Stimulated activated naive B cell treated with anti-CD40 and anti-IgM and Interleukin-4, amounts not matched to agents 10 μg/mL and 1 μg/mL and 100 μg/mL, for 72 hours (primary cell): Measurements from ENCODE around the gene SINHCAF.
"Not testable (repeated sequence)": the region's sequence is repeated elsewhere in the genome, so short reads cannot be mapped to it uniquely, and the experiment has no call there.

ENCODE experiments used
- ATAC-seq, 2 donors: fragments of 150-1000 bp; cut with Tn5 transposase; replicated peaks; 2 replicates each; pipeline ENCODE4 v1.10.0; 2021; ENCODE audit warnings: moderate library complexity in 1 of 2
- DNase-seq: peaks from one replicate; pipeline ENCODE4 v3.0.0; 2021
- H3K27ac Mint-ChIP-seq: one replicate; pipeline ENCODE4 v1.8.0; 2022; ENCODE audit warnings: mild to moderate bottlenecking, mixed read lengths
- H3K27me3 Mint-ChIP-seq, 2 donors: one replicate each; pipeline ENCODE4 v1.8.0; 2022; ENCODE audit warnings: mixed read lengths in 2 of 2
- H3K36me3 Mint-ChIP-seq, 2 donors: one replicate each; pipeline ENCODE4 v1.8.0; 2022; ENCODE audit warnings: mixed read lengths in 2 of 2, mild to moderate bottlenecking in 1 of 2
- H3K4me1 Mint-ChIP-seq, 2 donors: one replicate each; pipeline ENCODE4 v1.8.0; 2022; ENCODE audit warnings: mixed read lengths in 2 of 2, mild to moderate bottlenecking in 1 of 2
- H3K4me3 Mint-ChIP-seq, 2 donors: one replicate each; pipeline ENCODE4 v1.8.0; 2022; ENCODE audit warnings: mild to moderate bottlenecking in 2 of 2, mixed read lengths in 2 of 2, moderate library complexity in 1 of 2
- H3K9me3 Mint-ChIP-seq, 2 donors: one replicate each; pipeline ENCODE4 v1.8.0; 2022; ENCODE audit warnings: mixed read lengths in 2 of 2, mild to moderate bottlenecking in 1 of 2

Gene SINHCAF

DNA sequence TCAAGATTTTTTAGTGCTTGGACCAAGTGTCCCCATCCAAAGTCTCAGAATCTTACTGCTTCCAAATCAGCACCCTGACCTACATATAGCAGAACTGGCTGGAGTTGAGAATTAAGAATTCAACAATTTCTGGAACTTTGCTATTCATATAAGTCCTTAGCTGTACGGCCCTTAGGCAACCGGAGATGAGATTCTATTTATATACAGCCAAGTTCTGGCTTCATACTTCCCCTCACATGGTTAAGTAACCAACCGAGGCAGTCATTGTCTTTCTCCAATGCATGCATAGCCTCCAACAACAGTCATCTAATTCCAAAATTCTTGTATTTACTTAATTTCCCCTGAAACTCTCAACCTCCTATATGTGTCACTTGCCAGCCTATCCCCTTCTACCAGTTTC is 76.6 kb downstream of the SINHCAF start:
- Mint-ChIP-seq H3K27me3 (no peaks in the 10 kb centered on the region), H3K9me3 (no peaks in the 10 kb centered on the region), H3K4me1 (no peaks in the 10 kb centered on the region), H3K4me3 (no peak overlapping the region), H3K36me3 (no peaks in the 10 kb centered on the region), H3K27ac (no peak overlapping the region)
- no peak for DNase-seq
- ATAC-seq, result no peak

DNA sequence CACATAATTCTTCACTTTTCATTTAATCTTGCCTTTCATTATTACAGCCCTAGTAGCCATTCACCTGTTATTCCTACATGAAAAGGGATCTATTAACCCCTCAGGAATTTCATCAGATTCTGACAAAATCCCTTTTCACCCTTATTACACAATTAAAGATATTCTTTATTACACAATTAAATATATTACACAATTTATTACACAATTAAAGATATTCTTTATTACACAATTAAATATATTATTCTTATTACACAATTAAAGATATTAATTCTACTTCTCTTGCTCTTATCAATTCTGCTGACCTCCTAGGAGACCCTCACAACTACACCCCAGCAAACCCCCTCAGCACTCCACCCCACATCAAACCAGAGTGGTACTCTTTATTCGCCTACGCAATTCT is 77.1 kb downstream of the SINHCAF start:
- no peaks in the 10 kb centered on the region for H3K36me3 Mint-ChIP-seq
- ATAC-seq, result no peak
- no peaks in the 10 kb centered on the region for H3K27me3 Mint-ChIP-seq
- no peaks in the 10 kb centered on the region for H3K4me1 Mint-ChIP-seq
- no peak overlapping the region for H3K27ac Mint-ChIP-seq
- DNase-seq, result no peak
- no peaks in the 10 kb centered on the region for H3K9me3 Mint-ChIP-seq
- no peak overlapping the region for H3K4me3 Mint-ChIP-seq

DNA sequence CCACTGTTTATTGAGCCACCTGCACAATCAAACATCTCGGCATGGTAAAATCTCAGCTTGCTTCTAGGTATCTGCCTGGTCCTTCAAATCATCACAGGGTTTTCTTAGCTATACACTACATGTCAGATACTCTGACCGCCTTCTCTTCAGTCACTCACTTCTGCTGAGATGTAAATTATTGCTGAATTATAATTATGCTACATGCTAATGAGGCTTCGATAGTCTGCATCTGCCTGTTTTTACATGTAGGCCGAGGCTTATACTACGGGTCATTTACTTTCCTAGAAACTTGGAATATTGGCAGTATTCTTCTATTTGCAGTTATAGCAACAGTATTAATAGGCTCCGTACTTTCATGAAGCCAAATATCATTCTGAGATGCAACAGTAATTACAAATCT is 77.6 kb downstream of the SINHCAF start:
- H3K4me1 Mint-ChIP-seq, result no peaks in the 10 kb centered on the region
- H3K27me3 Mint-ChIP-seq, result no peaks in the 10 kb centered on the region
- no peaks in the 10 kb centered on the region for H3K36me3 Mint-ChIP-seq
- no peak overlapping the region for H3K27ac Mint-ChIP-seq
- DNase-seq (no peak), ATAC-seq (no peak)
- no peaks in the 10 kb centered on the region for H3K9me3 Mint-ChIP-seq
- no peak overlapping the region for H3K4me3 Mint-ChIP-seq

DNA sequence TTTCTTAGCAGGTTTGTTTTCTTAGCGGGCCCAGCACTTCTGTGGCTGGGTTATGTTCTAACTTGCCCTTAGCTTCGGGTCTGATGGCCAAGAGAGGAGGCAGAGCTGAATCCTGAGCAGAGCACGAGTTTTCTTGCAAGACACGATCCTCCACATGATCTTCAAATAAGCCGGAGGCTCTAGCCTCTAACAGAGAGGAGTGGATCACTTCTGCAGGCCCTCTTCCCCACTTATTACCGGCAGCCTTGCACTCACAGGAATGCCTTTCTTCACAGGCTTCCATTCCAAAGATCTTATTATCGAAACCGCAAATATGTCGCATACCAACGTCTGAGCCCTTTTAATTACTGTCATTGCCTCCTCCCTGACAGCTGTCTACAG is 79.5 kb downstream of the SINHCAF start:
- no peaks in the 10 kb centered on the region for H3K27me3 Mint-ChIP-seq
- no peaks in the 10 kb centered on the region for H3K4me1 Mint-ChIP-seq
- H3K36me3 Mint-ChIP-seq, result peaks cover 0 to 2% of the 10 kb centered on the region in 2 donors
- DNase-seq, result no peak
- ATAC-seq, result no peak
- no peaks in the 10 kb centered on the region for H3K9me3 Mint-ChIP-seq
- no peak overlapping the region for H3K27ac Mint-ChIP-seq
- no peak overlapping the region for H3K4me3 Mint-ChIP-seq

DNA sequence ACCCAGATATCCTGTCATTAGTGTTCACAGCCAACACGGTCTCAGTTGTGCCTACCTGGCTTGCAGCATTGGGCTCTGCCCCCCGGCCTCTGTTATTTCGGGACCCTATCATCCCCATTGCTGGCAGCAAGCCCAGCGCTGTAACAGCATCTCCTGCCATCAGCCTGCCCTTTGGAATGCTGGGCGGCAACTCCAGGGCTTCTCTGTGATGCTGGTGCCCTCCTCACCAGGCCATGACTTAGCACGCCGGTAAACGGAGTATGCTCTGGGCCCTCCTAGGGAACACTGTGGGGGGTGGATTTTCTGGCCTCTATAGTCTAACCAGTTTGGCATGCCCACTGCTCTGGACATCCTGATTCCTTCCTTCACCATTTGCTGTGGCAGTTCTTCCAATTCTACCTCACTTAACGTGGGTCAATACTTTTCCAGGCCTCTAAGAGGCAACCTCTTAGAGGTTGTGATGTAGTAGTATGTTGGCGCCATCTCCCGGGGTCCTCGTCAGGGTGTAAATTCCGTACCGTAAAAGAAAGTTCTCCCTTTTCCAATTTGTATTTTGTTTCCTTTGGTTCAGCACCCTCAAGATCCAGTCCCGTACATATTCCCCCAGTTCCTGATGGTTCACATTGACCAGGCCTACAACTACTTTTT is 80.0 kb downstream of the SINHCAF start:
- no peaks in the 10 kb centered on the region for H3K9me3 Mint-ChIP-seq
- H3K27me3 Mint-ChIP-seq, result no peaks in the 10 kb centered on the region
- H3K27ac Mint-ChIP-seq, result no peak overlapping the region
- H3K4me3 Mint-ChIP-seq, result no peak overlapping the region
- no peaks in the 10 kb centered on the region for H3K4me1 Mint-ChIP-seq
- ATAC-seq, result no peak
- H3K36me3 Mint-ChIP-seq, result peaks cover 0 to 2% of the 10 kb centered on the region in 2 donors
- no peak for DNase-seq

DNA sequence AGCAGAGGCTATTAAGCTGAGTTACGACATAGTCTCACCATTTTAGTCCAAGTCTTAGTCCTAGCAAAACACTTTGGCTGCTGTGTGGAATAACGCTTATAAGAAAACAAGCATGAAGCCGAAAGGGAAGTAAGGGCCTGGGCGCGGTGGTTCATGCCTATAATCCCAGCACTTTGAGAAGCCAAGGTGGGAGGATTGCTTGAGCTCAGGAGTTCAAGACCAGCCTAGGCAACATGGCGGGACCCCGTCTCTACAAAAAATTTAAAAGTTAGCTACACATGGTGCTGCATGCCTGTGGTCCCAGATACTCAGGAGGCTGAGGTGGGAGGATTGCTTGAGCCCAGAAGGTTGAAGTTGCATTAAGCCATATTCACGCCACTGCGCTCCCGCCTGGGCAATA is 83.5 kb downstream of the SINHCAF start:
- not testable (repeated sequence) for ATAC-seq, DNase-seq, H3K9me3 Mint-ChIP-seq, H3K4me1 Mint-ChIP-seq, H3K4me3 Mint-ChIP-seq, H3K36me3 Mint-ChIP-seq, H3K27me3 Mint-ChIP-seq, H3K27ac Mint-ChIP-seq

DNA sequence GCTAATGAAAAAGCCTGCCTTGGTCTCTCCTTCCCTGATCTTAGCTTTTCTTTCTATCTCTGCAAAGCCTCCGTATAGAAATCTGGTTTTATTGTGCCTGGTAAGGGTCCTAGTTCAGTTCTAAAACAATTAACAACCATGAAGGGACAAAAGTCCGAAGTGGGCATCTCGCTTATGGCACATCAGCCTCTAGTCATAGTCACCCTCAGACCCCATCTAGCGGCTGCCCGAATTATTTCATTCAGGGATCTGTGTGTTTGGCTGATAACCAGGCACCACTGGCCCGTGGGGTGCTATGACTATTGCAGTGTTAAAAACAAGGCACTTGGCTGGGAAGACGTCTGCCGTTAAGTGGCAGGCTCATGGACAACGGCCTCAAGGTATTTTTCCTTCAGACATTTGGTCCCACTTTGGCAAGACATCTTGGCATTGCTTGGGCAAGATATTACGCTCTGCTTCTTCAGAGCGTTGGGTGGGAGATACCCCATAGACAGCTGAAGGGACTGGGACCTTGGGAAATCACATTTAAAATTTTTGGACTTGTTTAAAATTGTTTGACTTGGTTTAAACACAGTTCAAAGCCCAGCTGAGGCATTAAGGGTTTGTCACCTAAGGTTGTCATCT is 87.1 kb downstream of the SINHCAF start:
- ATAC-seq, result peak; percentile 83 to 85

DNA sequence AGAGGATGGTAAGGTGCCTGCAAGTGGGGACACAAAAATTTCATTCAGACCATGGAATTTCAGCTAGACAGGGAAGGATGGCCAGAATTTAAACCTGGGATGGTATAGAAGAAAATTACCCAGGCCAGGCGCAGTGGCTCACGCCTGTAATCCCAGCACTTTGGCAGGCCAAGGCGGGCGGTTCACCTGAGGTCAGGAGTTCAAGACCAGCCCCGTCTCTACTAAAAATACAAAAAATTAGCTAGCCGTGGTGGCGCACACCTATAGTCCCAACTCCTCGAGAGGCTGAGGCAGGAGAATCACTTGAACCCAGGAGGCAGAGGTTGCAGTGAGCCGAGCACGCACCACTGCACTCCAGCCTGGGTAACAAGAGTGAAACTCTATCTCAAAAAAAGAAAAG is 87.6 kb downstream of the SINHCAF start:
- H3K4me1 Mint-ChIP-seq, H3K36me3 Mint-ChIP-seq, DNase-seq, H3K4me3 Mint-ChIP-seq, H3K27ac Mint-ChIP-seq, H3K9me3 Mint-ChIP-seq: not testable (repeated sequence)
- peaks cover 27 to 30% of the 10 kb centered on the region in 2 donors for H3K27me3 Mint-ChIP-seq
- peak in 1 of 2 donors; percentile 21 for ATAC-seq

More for the DNA sequence above, 87.1 kb downstream of the SINHCAF start:
- H3K9me3 Mint-ChIP-seq, result no peaks in the 10 kb centered on the region
- H3K4me1 Mint-ChIP-seq, result peaks cover 6 to 8% of the 10 kb centered on the region in 2 donors
- DNase-seq, result peak; percentile 51
- no peak overlapping the region for H3K4me3 Mint-ChIP-seq
- peaks cover 27 to 29% of the 10 kb centered on the region in 2 donors for H3K27me3 Mint-ChIP-seq
- peaks cover 0 to 2% of the 10 kb centered on the region in 2 donors for H3K36me3 Mint-ChIP-seq
- no peak overlapping the region for H3K27ac Mint-ChIP-seq

DNA sequence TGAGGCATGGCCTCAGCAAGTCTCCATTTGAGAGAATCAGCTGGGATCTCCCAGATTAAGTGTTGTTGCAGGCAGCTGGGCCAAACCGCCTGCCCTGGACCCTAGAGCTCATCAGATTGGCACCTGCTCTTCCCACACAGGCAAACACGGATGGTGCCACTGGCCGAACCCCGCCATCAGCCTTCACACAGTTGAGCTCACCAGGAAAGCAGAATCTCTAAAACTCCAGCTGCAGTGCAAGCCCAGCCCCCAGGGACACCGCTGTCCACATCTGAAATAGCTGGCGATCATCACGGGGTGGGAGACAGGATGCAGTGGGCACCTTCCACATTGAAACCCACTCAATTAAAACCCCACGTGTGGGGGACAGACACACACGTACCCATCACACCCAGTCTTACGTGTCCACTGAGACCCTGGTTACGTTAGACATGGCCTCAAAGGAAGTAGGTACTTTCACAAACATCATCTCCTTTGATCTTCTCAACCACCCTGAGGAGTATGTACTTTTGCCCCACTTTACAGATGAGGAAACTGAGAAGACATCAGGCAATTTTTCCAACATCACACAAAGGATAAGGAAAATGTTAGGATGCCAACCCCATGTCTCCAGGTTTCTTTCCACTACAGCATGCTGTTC is 88.8 kb downstream of the SINHCAF start:
- DNase-seq, result no peak
- H3K4me3 Mint-ChIP-seq, result no peak overlapping the region
- H3K4me1 Mint-ChIP-seq, result peaks cover 6 to 8% of the 10 kb centered on the region in 2 donors
- peak; percentile 52 to 74 for ATAC-seq
- H3K27ac Mint-ChIP-seq, result peak overlapping the region; percentile 52
- H3K27me3 Mint-ChIP-seq, result peaks cover 28 to 34% of the 10 kb centered on the region in 2 donors
- H3K36me3 Mint-ChIP-seq, result no peaks in the 10 kb centered on the region
- H3K9me3 Mint-ChIP-seq, result no peaks in the 10 kb centered on the region

DNA sequence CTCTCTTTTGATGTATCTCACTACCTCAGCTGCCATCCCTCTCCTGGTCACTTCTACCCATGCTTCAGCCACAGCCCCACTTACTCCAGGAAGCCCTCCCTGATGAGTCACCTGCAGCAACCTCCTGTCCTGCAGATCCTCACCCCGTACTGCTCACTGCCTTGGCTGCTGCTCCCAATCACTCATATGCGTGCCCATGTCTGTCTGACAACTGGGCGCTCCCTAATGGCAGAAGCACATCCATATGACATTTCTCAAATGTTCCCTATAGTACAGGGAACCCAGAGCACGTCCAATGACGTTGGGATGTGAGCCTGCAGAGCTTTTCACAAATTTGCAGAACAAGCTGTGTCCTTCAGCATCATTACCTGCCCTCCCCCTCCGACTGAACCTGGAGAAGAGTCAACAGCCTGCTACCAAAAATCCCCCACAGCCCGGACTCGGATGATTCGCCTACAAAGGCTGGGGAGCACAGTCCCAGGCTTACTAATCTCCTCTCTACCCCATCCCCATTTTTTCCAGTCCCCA is 90.0 kb downstream of the SINHCAF start:
- DNase-seq (no peak), ATAC-seq (no peak)
- H3K27ac Mint-ChIP-seq, result no peak overlapping the region
- H3K4me3 Mint-ChIP-seq, result no peak overlapping the region
- H3K4me1 Mint-ChIP-seq, result peaks cover 6 to 8% of the 10 kb centered on the region in 2 donors
- H3K9me3 Mint-ChIP-seq, result peaks cover 4 to 5% of the 10 kb centered on the region in 2 donors
- peaks cover 0 to 4% of the 10 kb centered on the region in 2 donors for H3K36me3 Mint-ChIP-seq
- H3K27me3 Mint-ChIP-seq, result peaks cover 34 to 36% of the 10 kb centered on the region in 2 donors

DNA sequence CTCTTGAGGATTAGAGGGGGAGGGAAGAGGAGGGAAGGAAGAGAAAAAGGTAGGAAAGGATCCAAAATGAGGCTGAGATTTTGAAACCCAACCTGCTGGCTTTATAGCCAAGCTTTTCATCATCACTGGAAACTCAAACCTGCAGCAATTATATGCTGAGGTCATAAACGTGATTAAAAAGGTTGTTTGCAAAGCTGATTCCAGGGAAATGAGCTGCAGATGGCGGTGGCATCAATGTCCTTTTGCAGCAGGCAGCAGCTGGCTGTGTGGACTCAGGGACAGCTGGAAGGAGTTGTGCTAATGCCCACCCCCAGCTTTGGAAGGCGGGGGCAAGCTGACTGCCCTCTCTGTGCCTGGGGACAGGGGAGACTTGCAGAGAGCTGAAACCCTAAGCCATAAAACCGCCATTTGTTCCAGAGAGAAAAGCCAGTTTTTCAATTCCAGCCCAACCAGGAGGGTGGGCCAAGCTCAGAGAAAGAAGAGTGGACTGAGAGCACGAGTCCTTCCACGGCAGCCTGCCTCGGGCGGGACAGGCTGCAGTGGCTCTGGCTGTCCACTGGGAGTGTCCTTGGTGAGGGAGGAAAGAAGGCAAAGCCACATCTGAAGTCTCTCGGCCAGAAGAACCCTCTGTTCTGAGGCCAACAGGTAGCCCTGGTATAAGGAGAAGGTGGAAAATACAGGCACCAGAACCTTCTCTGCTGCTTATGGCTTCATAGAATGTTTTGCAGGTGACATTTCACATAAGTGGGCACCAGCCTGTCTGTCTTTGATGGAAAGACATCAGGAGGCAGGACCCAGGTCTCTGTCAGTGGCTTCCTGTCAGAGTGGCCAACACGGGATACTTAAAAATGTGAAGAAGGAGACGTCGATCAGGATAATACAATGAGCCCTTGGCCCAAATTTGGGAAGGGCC is 90.7 kb downstream of the SINHCAF start:
- peaks cover 6 to 8% of the 10 kb centered on the region in 2 donors for H3K4me1 Mint-ChIP-seq
- peaks cover 34 to 36% of the 10 kb centered on the region in 2 donors for H3K27me3 Mint-ChIP-seq
- H3K27ac Mint-ChIP-seq, result no peak overlapping the region
- no peak overlapping the region for H3K4me3 Mint-ChIP-seq
- ATAC-seq (no peak), DNase-seq (no peak)
- H3K9me3 Mint-ChIP-seq, result peaks cover 4 to 5% of the 10 kb centered on the region in 2 donors
- H3K36me3 Mint-ChIP-seq, result peaks cover 0 to 4% of the 10 kb centered on the region in 2 donors

DNA sequence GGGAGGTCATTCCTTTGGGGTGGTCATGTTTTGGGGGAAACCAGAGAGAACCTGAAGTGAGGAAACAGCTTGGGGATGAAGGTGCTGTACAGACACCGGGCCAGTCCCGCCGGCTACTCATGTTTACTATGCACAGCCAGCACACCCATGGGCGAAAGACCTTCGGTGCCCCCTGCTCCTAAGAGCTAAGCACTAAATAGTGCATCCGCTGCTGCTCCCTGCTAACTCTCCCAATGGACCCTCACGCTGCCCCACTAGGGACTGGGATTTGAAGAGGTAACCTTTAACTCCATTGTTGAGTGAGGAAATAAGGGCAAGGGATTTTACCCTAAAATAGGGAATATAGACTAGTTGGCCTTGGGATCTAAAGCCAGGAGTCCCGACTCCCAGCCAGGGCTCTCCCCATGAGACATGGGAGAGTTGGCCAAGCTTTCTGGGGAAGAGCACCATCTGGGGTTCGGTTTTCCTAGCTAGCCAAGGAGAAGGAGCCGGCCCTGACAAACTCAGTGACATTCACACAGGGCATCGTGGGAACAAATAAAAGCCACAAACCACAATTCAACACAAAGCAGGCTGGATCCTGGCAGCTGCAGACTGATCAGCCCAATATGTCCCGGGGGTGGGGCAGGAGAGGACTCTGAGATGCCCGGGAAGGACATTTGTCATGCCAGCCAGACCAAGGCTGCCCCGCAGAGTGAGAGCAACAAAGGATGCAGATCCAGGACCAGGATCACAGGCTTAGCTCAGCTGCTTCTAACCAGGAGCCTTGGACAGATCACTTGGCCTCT is 91.7 kb downstream of the SINHCAF start:
- peaks cover 0 to 4% of the 10 kb centered on the region in 2 donors for H3K36me3 Mint-ChIP-seq
- H3K27me3 Mint-ChIP-seq, result peaks cover 34 to 36% of the 10 kb centered on the region in 2 donors
- H3K4me1 Mint-ChIP-seq, result peaks cover 6 to 8% of the 10 kb centered on the region in 2 donors
- no peak overlapping the region for H3K27ac Mint-ChIP-seq
- no peak for DNase-seq
- H3K4me3 Mint-ChIP-seq, result no peak overlapping the region
- ATAC-seq, result no peak
- peaks cover 4 to 5% of the 10 kb centered on the region in 2 donors for H3K9me3 Mint-ChIP-seq

DNA sequence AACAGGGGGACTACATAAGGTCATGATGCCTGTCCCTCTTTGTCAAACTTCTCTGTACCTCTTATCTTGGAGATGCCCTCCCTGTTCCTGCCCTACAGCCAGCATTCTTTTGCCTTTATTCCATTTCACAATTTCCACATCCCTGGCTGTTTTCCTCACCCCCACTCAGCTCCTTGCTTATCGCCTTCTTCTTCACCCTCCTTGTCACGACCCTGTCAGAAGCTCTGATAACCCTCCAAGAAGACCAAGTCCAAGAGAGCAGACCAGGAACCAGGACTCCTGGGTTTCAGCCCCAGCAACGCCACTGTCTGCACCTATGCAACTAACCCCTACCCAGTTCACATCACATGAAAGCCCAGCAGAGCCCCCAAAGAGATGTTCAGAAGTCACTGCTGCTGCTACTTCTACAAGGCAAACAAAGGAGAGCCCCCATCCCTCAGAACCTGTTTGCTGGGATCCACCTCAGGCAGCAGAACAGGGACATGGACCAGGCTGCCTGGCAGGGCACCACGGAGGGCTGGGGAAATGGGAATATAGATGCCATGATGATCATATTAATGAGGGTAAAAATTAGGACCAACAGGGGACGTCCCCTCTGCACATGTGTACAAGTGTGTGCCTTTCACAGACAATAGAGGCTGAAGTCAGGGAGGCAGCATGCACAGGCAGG is 92.8 kb downstream of the SINHCAF start:
- no peak overlapping the region for H3K27ac Mint-ChIP-seq
- H3K27me3 Mint-ChIP-seq, result peaks cover 34 to 36% of the 10 kb centered on the region in 2 donors
- H3K4me1 Mint-ChIP-seq, result peaks cover 6% of the 10 kb centered on the region in 2 donors
- H3K4me3 Mint-ChIP-seq, result no peak overlapping the region
- no peak for ATAC-seq
- H3K36me3 Mint-ChIP-seq, result peaks cover 0 to 4% of the 10 kb centered on the region in 2 donors
- DNase-seq, result no peak
- H3K9me3 Mint-ChIP-seq, result peaks cover 4 to 5% of the 10 kb centered on the region in 2 donors
